ENCODE data around the gene CRTC2. TPM values are rescaled to one million over a fixed set of nuclear protein-coding genes. Genes with fewer than 3 reads are reported as not detected.
A peak's percentile ranks its signal among the peaks of the same experiment; 100 is the strongest.

Gene CRTC2
- polyA plus RNA-seq, 3 donors = 40.9 to 57.5 (median 55.0) TPM

GRCh38 chr1:153953859-153954365, 4.5 kb downstream of the CRTC2 start:
- no peak for DNase-seq

GRCh38 chr1:153951801-153952200, 6.6 kb downstream of the CRTC2 start:
- no peak for DNase-seq

DNA sequence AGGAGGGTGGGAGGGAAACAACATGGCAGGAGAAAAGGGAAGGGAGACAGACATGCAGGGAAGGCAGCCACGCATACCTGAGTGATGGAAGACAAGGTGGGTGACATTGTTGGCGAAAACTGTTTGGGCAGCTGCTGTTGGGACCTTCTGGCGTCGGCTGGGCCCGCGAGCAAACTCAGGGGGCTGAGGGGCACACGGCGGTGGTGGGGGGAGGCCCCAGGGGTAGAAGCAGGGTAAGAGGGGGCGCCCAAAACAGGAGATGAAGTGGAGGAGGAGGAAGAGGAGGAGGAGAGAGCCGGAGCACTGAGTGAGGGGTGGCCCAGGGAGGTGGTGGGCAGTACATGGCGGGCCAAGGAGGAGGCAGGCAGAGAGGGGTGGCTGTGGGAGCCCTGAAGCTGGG, 7.2 kb downstream of the CRTC2 start:
- DNase-seq = no peak

DNA sequence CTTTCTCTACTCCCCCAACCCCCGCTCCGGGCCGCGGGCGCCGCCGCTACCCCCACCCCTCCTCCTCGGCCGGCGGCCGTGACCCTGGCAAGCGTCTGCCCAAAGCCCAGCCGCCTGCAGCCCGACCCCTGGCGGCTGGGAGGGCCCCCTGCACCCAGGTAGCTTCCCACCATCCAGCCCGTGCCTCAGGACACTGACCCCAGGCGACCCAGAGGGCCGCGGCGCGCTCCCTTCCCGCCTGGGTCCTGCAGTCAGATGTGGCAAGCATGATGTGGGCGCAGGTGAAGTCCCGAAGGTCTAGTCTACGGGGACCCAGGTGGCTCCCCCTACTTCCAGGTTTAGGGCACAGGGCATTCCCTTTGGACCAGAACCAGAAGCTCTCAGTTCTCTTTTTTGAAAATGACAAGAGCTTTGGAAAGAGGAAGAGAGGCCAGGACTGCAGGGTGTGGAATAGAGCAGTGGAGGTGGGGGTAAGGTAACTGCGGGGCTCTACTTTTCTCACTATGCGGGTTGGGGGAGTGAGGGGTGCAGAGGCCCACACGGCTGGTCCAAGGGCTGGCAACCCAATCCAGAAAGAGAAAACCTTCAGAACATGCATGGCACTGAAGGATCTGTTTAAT, 11.7 kb downstream of the CRTC2 start, which contains the start of gene DENND4B:
Gene DENND4B (minus strand): TSS at position 97 of the 620 bp plus-strand sequence. CDS start 2,344 bp downstream, outside the sequence.
- peak; percentile 78 for DNase-seq

DNA sequence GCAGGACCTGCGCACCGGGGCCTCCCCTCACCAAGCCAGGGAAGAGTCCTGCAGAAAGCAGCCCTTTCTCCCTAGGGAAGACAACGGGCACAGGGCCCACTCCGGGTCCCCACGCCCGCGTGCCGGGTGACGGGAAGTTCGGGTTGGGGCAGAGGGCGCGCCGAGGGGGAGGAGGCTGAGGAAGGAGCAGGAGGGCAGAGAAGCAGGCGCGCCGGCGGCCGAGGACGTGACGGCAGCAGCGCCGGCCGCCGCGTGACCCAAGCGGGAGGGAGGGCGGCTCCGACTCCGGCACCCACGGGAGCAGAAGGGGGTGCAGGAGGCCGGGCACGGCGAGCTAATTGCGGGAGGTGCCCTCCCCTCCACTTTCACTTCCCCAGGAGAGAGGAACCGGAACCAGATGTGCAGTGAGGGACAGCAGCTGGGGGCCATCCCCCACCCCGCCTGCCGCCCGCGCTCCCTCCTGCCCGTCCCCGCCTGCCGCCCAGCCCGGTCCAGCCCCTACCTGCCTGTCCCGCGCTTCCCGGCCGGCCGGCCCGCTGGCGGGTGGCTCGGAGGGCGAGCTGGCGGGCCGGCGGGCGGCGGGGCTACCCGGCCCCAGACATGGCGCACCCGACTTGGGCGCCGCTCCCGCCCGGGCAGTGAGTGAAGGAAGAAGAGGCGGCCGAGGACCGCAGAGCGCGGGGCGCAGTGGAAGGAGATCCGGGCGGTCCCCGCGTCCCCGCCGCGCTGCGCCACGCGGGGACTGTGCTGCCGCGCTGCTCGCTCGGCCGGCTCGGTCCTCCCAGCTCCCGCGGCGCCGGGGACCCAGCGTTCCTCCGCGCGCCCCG, 12.4 kb downstream of the CRTC2 start:
- DNase-seq = no peak

GRCh38 chr1:153945131-153945794, 13.1 kb downstream of the CRTC2 start:
- no peak for DNase-seq

- DNase-seq = no peak
These were observed 13.6 kb downstream of the CRTC2 start for GRCh38 chr1:153944827-153945117.

DNA sequence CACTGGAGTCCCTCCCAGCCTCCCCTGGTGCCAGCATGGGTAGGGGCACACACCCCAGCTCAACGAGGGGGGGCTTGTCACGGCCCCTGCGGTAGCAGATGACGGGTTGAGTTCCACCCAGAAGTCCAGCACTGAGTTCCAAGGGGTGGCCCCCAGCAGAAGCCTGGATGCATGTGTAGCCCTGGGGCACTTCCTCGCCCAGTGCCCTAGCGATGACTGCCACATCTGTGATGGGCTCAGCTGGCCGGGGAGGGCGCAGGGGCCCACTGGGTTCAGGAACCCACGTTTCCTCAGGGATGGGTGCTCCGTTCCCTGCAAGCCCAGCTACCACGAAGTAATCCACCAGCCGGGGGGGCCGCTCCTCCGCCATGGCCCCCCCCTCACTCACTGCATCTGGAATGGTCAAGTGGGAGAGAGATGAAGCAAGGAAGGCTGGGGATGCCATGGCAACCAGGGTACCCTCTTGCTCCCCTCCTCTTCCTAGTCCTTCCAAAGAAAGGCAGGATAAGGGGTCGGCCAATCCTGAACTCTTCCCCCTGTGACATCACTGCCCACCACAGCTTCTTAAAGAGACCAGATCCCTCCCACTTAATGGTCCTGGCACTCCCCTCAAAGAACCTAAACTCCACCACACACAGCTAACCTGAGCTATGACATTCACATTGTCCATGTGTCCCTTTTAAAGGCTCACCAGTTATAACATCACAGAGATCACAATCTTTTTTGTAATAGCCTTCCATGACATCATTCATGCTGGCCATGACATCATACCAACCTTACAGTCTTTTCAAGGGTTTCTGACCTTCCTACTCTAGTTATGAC, 14.2 kb downstream of the CRTC2 start:
- no peak for DNase-seq

DNA sequence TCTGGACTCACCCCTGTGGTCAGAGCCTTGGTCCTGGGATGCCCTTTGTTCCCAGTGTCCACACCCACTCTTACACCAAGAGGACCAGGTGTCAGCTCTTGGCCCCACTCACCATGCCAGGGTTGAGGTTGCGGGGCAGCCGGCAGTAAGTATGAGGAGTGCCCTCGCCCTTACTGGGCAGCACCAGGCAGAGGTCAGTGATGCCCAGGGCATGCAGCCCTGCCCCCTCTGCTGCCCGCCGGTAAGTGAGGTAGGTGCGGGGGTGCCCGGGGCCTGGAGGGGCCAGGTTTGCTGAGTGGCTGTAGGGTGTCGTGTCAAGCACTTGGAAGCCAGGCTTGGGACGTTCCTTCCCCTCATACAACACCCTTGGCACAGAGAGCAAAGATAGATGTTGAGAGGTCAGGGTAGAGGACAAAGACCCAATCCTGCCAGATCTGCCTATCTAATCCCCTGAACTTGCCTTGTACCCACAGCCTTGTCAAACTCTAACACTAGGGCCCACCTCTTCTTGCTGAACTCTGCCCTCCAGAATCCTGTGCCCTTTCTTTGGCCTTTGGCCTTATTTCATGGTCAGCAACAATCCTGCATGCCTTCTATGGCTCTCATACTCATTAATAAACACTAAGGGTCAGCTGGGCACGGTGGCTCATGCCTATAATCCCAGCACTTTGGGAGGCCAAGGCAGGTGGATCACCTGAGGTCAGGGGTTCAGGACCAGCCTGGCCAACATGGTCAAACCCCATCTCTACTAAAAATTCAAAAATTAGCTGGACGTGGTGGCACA, 15.5 kb downstream of the CRTC2 start:
- DNase-seq = no peak

- DNase-seq = no peak
These were observed 16.3 kb downstream of the CRTC2 start for GRCh38 chr1:153941826-153942725.

DNA sequence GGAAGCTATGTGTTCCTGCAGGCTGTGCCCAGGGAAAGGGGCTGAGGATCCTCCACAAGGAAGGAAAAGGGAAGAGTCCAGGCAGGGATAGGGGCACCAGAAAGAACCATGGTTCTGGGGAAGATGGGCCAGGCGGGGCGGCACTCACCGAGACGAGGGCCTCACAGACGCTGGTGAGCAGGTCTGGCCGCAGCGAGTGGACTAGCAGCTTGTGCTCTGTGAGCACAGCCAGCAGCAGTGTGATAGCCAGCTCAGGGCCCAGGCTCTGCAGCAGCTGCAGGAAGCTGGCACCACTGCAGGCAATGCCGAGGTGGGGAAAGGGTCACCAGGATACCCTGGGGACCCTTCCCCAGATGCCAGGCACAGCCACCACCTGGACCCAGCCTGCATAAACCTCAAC, 17.7 kb downstream of the CRTC2 start:
- DNase-seq = no peak

GRCh38 chr1:153939476-153939875, 18.9 kb downstream of the CRTC2 start:
- no peak for DNase-seq

DNA sequence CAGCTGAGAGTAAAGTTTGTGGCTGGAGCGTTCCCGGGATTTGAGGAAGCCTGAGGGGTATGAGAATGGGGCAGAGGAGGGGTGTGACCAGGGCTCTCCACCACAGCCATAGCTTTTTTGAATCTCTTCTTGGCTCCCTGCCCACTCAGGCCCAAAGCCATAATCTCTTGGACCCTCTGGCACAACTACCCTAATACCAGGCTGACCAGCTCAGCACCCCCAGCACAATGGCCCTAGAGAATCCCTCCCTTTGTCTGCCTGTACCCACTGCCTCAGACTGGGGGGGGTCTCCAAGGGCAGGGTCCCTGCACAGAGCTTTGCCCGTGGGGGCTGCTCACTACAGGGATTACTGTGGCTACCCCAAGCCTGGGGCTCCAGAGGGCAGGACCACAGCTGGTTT, 19.4 kb downstream of the CRTC2 start:
- DNase-seq = no peak

- DNase-seq = no peak
These were observed 21.1 kb downstream of the CRTC2 start for GRCh38 chr1:153937331-153937730.

DNA sequence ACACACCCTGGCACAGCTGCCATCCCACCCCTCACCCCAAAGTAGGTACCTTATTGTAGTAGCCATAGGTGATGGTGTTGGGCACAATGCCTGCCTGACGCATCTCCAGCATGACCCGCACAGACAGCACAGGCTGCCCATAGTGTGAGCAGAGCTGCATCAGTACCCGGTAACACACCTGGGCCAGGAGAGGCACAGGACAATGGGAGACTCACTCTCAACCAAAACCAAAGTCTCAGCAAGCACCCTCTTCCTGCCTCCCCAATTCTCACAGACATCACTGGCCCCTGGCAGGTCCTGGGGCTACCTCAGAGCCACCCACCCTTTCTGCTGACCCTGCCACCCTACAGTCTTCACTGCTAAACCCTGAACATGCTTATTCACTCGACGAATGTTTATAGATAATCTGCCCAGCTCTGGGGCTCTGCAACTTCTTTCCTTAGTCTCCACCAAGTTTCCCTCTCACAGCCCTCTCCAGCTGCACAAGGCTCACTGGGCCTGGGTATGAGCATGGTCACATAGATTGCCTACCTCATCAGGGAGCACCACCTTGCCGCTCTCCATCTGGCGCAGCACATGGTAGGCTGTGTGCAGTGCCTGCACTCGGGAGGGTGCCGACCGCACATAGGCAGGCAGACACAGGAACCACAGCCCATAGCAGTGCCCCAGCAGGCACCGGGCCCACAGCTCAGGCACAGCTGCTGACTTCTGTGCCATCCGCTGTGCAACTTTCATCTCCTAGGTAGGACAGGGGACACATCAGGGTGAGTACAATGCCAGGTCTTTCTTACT, 22.2 kb downstream of the CRTC2 start:
- no peak for DNase-seq

GRCh38 chr1:153934746-153935145, 23.7 kb downstream of the CRTC2 start:
- DNase-seq = no peak

DNA sequence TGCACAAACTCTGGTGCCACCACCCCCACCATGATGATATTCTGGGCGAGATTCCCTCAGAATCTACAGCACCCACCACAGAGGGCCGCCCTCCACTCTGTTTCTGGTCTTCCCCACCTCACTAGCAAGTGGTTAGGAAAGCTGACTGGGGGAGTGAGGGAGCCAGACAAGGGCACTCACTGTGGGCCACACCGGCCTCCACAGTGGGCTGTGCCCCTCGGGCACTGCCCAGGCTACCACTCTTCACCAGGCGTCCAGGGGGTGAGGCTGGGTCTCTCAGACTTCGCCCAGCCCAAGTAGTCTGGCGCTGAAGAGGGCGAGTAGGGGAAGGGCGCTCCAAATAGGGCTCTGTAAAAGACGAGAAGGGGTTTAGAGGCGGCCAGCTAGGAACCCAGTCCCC, 24.5 kb downstream of the CRTC2 start:
- no peak for DNase-seq

DNA sequence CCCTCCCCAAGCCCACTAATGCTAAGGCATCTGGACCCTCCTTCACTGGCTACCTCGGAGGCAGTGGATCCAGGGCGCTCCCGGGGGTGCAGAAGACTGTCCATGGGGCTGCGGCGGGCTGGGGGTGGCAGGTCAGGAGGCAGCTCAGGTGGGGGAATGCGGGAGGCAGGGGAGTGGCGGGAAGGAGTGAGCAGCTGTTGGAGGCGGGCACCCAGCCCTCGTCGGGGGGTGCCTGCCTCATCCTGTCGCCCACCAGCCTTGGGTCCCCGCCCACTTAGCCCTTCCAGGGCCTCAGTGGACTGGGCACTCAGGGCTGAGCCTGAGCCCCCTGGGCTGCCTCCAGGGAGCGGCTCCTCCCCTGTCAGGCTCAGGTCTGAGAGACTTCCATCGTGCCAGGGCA, 25.0 kb downstream of the CRTC2 start:
- no peak for DNase-seq

All from renal pelvis (tissue), 4 donors.